Middle frontal gyrus (tissue), 1 donor: Measurements from ENCODE around the gene LRRN1.

Experiments used
- DNase-seq: peaks from one replicate; pipeline ENCODE4 v3.0.0-alpha.2; 2015; ENCODE audit warnings: low spot score; ENCODE audit errors: extremely low spot score

LRRN1 gene

GRCh38 chr3:3799173-3800079, at the start of gene LRRN1:
Gene LRRN1, plus strand, starts transcription at chr3:3799431. Its CDS starts 45,211 bp downstream, at chr3:3844642.
- DNase-seq: peak; percentile 61

GRCh38 chr3:3753416-3753815, 45.8 kb upstream of the LRRN1 start:
- no peak for DNase-seq

- DNase-seq: no peak
These were observed 33.6 kb upstream of the LRRN1 start for GRCh38 chr3:3765661-3766060.

- DNase-seq: no peak
These were observed 33.1 kb upstream of the LRRN1 start for GRCh38 chr3:3766140-3766539.

- DNase-seq: no peak
These were observed 28.1 kb upstream of the LRRN1 start for GRCh38 chr3:3771094-3771493.

- no peak for DNase-seq
These were observed 27.7 kb upstream of the LRRN1 start for GRCh38 chr3:3771567-3771966.

GRCh38 chr3:3772338-3772737, 26.9 kb upstream of the LRRN1 start:
- DNase-seq: no peak

GRCh38 chr3:3772920-3773319, 26.3 kb upstream of the LRRN1 start:
- DNase-seq: no peak

GRCh38 chr3:3776607-3777006, 22.6 kb upstream of the LRRN1 start:
- no peak for DNase-seq

- no peak for DNase-seq
These were observed 21.0 kb upstream of the LRRN1 start for GRCh38 chr3:3778216-3778615.

- no peak for DNase-seq
These were observed 20.5 kb upstream of the LRRN1 start for GRCh38 chr3:3778641-3779270.

- DNase-seq: no peak
These were observed 16.8 kb upstream of the LRRN1 start for GRCh38 chr3:3782457-3782856.

GRCh38 chr3:3783210-3783609, 16.0 kb upstream of the LRRN1 start:
- DNase-seq: no peak

GRCh38 chr3:3783696-3784095, 15.5 kb upstream of the LRRN1 start:
- DNase-seq: no peak

- no peak for DNase-seq
These were observed 6.8 kb upstream of the LRRN1 start for GRCh38 chr3:3792391-3792790.

- DNase-seq: no peak
These were observed 559 bp upstream of the LRRN1 start for GRCh38 chr3:3798631-3799113.

- no peak for DNase-seq
These were observed 837 bp downstream of the LRRN1 start for GRCh38 chr3:3800080-3800455.

GRCh38 chr3:3800685-3801493, 1.7 kb downstream of the LRRN1 start:
- no peak for DNase-seq

GRCh38 chr3:3801494-3801841, 2.2 kb downstream of the LRRN1 start:
- no peak for DNase-seq

GRCh38 chr3:3802046-3802445, 2.8 kb downstream of the LRRN1 start:
- DNase-seq: no peak

- DNase-seq: no peak
These were observed 5.3 kb downstream of the LRRN1 start for GRCh38 chr3:3804560-3804959.

GRCh38 chr3:3806092-3806491, 6.9 kb downstream of the LRRN1 start:
- DNase-seq: no peak
